Measurements from ENCODE around the gene DDAH1. TPM values are rescaled to one million over a fixed set of nuclear protein-coding genes. Genes with fewer than 3 reads are reported as not detected.

Gene DDAH1
- total and polyA plus RNA-seq, 12 donors: 2.4 to 84.5 (median 58.4) TPM

- Histone ChIP-seq H3K27me3 (no peaks in the 10 kb centered on the region), H3K9me3 (replicated peaks in 1 of 3) (no peaks in the 10 kb centered on the region), H3K4me3 (no peak overlapping the region), H3K27ac (no peak overlapping the region), H3K4me1 (replicated peaks in 1 of 2) (no peaks in the 10 kb centered on the region), H3K36me3 (replicated peaks in 1 of 2) (no peaks in the 10 kb centered on the region)
- 74 to 96% (median 93%) methylated on average over 1 of the region's 1 CpG for WGBS, 4 donors
- no peak for DNase-seq
- TF ChIP-seq CTCF (IDR thresholded peaks at IDR 0.05): no peak
- no peak for TF ChIP-seq POLR2A (IDR thresholded peaks at IDR 0.05)
- intact Hi-C loops (cut with DNase I): no loop called here
These were observed 43.8 kb downstream of the DDAH1 start for GRCh38 chr1:85421179-85421578.

- no peak for DNase-seq
- Histone ChIP-seq H3K36me3 (replicated peaks in 1 of 2) (no peaks in the 10 kb centered on the region), H3K9me3 (replicated peaks in 1 of 3) (no peaks in the 10 kb centered on the region), H3K4me1 (replicated peaks in 1 of 2) (no peaks in the 10 kb centered on the region), H3K27me3 (no peaks in the 10 kb centered on the region), H3K4me3 (no peak overlapping the region), H3K27ac (no peak overlapping the region)
- TF ChIP-seq POLR2A (IDR thresholded peaks at IDR 0.05): no peak
- TF ChIP-seq CTCF (IDR thresholded peaks at IDR 0.05): no peak
- intact Hi-C loops (cut with DNase I): no loop called here
- 0 to 96% (median 60%) methylated on average over 1 of the region's 1 CpG for WGBS, 4 donors
These were observed 44.8 kb downstream of the DDAH1 start for GRCh38 chr1:85420199-85420598.

- Histone ChIP-seq H3K9me3 (replicated peaks in 1 of 3) (no peaks in the 10 kb centered on the region), H3K4me1 (replicated peaks in 1 of 2) (no peaks in the 10 kb centered on the region), H3K4me3 (no peak overlapping the region), H3K27ac (no peak overlapping the region), H3K27me3 (no peaks in the 10 kb centered on the region), H3K36me3 (replicated peaks in 1 of 2) (no peaks in the 10 kb centered on the region)
- 67 to 79% (median 79%) methylated on average over 3 of the region's 3 CpGs for WGBS, 4 donors
- intact Hi-C loops (cut with DNase I): no loop called here
- DNase-seq: no peak
- TF ChIP-seq POLR2A (IDR thresholded peaks at IDR 0.05) (no peak), CTCF (IDR thresholded peaks at IDR 0.05) (no peak)
These were observed 47.1 kb downstream of the DDAH1 start for GRCh38 chr1:85417876-85418275.

- H3K27ac ChIP-seq: no peak overlapping the region
- H3K9me3 ChIP-seq (replicated peaks in 1 of 3): no peaks in the 10 kb centered on the region
- H3K4me1 ChIP-seq (replicated peaks in 1 of 2): no peaks in the 10 kb centered on the region
- H3K4me3 ChIP-seq: no peak overlapping the region
- no peak for DNase-seq
- WGBS, 4 donors: 77 to 83% (median 78%) methylated on average over 5 of the region's 5 CpGs
- intact Hi-C loops (cut with DNase I): no loop called here
- no peaks in the 10 kb centered on the region for H3K36me3 ChIP-seq (replicated peaks in 1 of 2)
- TF ChIP-seq CTCF (IDR thresholded peaks at IDR 0.05): no peak
- no peaks in the 10 kb centered on the region for H3K27me3 ChIP-seq
These were observed 47.9 kb downstream of the DDAH1 start for GRCh38 chr1:85417017-85417416.
